ENCODE results near the gene STAC3.

The STAC3 gene

GRCh38 chr12:57214398-57214781 lies 36.6 kb downstream of the STAC3 start (continued):
- TF ChIP-seq ZBTB10 (tag by site-specific recombination; IDR thresholded peaks at IDR 0.05) (peak; percentile 66), ZNF544 (tag by site-specific recombination; IDR thresholded peaks at IDR 0.05) (no peak), ZNF19 (tag by site-specific recombination; IDR thresholded peaks at IDR 0.05; ENCODE audit: low read depth) (no peak), ZFP69B (tag by site-specific recombination; IDR thresholded peaks at IDR 0.05) (no peak), ZNF521 (tag by site-specific recombination; IDR thresholded peaks at IDR 0.05) (0 out of 2 replicates have a peak, but pooled peaks have one; percentile 33), OVOL3 (tag by site-specific recombination; IDR thresholded peaks at IDR 0.05) (no peak), ZNF362 (tag by site-specific recombination; IDR thresholded peaks at IDR 0.05) (no peak), SALL2 (tag by site-specific recombination; IDR thresholded peaks at IDR 0.05; ENCODE audit: borderline replicate concordance) (no peak), ZNF837 (tag by site-specific recombination; IDR thresholded peaks at IDR 0.05) (no peak), ZBTB20 (tag by site-specific recombination; IDR thresholded peaks at IDR 0.05) (peak; percentile 83), TRIM28 (IDR thresholded peaks at IDR 0.05; ENCODE audit: borderline replicate concordance, low read length) (no peak), HOXA7 (CRISPR knock-in tag; IDR thresholded peaks at IDR 0.05; ENCODE audit: borderline replicate concordance) (no peak), ZBTB44 (tag by site-specific recombination; IDR thresholded peaks at IDR 0.05) (no peak), ZNF692 (tag by site-specific recombination; IDR thresholded peaks at IDR 0.05) (peak; percentile 23; the same call in 1 of the 2 replicates), ZNF48 (tag by site-specific recombination; IDR thresholded peaks at IDR 0.05) (no peak), ZNF391 (tag by site-specific recombination; IDR thresholded peaks at IDR 0.05; ENCODE audit: borderline replicate concordance, low read depth) (no peak), ZNF223 (tag by site-specific recombination; IDR thresholded peaks at IDR 0.05) (no peak), GLI4 (tag by site-specific recombination; IDR thresholded peaks at IDR 0.05) (no peak), ZNF580 (tag by site-specific recombination; IDR thresholded peaks at IDR 0.05) (no peak), ZSCAN4 (tag by site-specific recombination; IDR thresholded peaks at IDR 0.05) (no peak), ZNF548 (tag by site-specific recombination; IDR thresholded peaks at IDR 0.05) (no peak), KLF8 (tag by site-specific recombination; IDR thresholded peaks at IDR 0.05) (peak; percentile 38; the same call in 1 of the 2 replicates), ZNF214 (tag by site-specific recombination; IDR thresholded peaks at IDR 0.05; ENCODE audit: borderline replicate concordance) (no peak), ZNF76 (tag by site-specific recombination; IDR thresholded peaks at IDR 0.05; ENCODE audit: borderline replicate concordance, low read depth) (no peak), ZNF555 (tag by site-specific recombination; conservative IDR thresholded peaks at IDR 0.05) (no peak), ZBTB8A (tag by site-specific recombination; IDR thresholded peaks at IDR 0.05) (peak; percentile 50; the same call in 1 of the 2 replicates), ZFP37 (tag by site-specific recombination; IDR thresholded peaks at IDR 0.05) (no peak), ZNF302 (tag by site-specific recombination; IDR thresholded peaks at IDR 0.05; ENCODE audit: low read depth) (no peak), ZNF292 (tag by site-specific recombination; IDR thresholded peaks at IDR 0.05; ENCODE audit: borderline replicate concordance, low read depth) (no peak), ZNF704 (tag by site-specific recombination; IDR thresholded peaks at IDR 0.05) (no peak), MYNN (tag by site-specific recombination; IDR thresholded peaks at IDR 0.05; ENCODE audit: borderline replicate concordance) (no peak), BCL11B (tag by site-specific recombination; IDR thresholded peaks at IDR 0.05; ENCODE audit: low read depth) (no peak)

All from HEK293 (cell line).